SU-DHL-6 (cell line): ENCODE measurements around the gene SLC46A3.

ENCODE experiments used
- H2AFZ ChIP-seq: fragments of 200-600 bp; sonication (generic); 2 replicates; pipeline ENCODE4 v1.6.1; 2014; ENCODE audit warnings: low read depth, mild to moderate bottlenecking, moderate library complexity, mixed read lengths, antibody characterized with exemption, low read length; ENCODE audit not compliant: severe bottlenecking
- H3F3A ChIP-seq: fragments of 200-600 bp; shearing (Covaris generic); 2 replicates; pipeline ENCODE4 v1.6.0; 2016; ENCODE audit warnings: antibody characterized with exemption, mild to moderate bottlenecking; ENCODE audit not compliant: insufficient read depth
- H3K27ac ChIP-seq: fragments of 200-600 bp; sonication (generic); 2 replicates; pipeline ENCODE4 v1.5.1; 2016; ENCODE audit warnings: low read depth, mild to moderate bottlenecking, low read length, moderate library complexity, mixed read lengths
- H3K27me3 ChIP-seq: fragments of 200-600 bp; sonication (generic), shearing (Covaris generic); 2 replicates; pipeline ENCODE4 v1.6.0; 2014; ENCODE audit warnings: mild to moderate bottlenecking, low read length
- H3K36me3 ChIP-seq: fragments of 200-600 bp; sonication (generic); 2 replicates; pipeline ENCODE4 v1.6.1; 2014; ENCODE audit warnings: mild to moderate bottlenecking, low read length, mixed read lengths
- H3K4me2 ChIP-seq: fragments of 300-600, 200-600 bp; shearing (Covaris generic), sonication (generic); 2 replicates; pipeline ENCODE4 v1.6.0; 2014; ENCODE audit warnings: low read length, low read depth, mild to moderate bottlenecking; ENCODE audit not compliant: poor library complexity, severe bottlenecking
- H3K4me3 ChIP-seq: fragments of 200-600 bp; sonication (generic); 2 replicates; pipeline ENCODE4 v1.5.1; 2014; ENCODE audit warnings: antibody characterized with exemption, low read length, mild to moderate bottlenecking, mixed read lengths; ENCODE audit not compliant: insufficient read depth, poor library complexity, severe bottlenecking
- H3K79me2 ChIP-seq: fragments of 200-600 bp; sonication (generic); 2 replicates; pipeline ENCODE4 v1.6.1; 2014; ENCODE audit warnings: mild to moderate bottlenecking, low read length, moderate library complexity; ENCODE audit not compliant: insufficient read depth
- H3K9ac ChIP-seq: fragments of 200-600 bp; sonication (generic); 2 replicates; pipeline ENCODE4 v1.7.0; 2014; ENCODE audit warnings: mild to moderate bottlenecking, low read length
- H3K9me2 ChIP-seq: fragments of 200-600 bp; sonication (generic); replicated peaks from 2 replicates; pipeline ENCODE4 v1.6.1; 2014; ENCODE audit warnings: low read length; ENCODE audit not compliant: insufficient read depth
- H3K9me3 ChIP-seq: fragments of 200-600 bp; sonication (generic); 2 replicates; pipeline ENCODE4 v1.6.1; 2014; ENCODE audit warnings: low read length, mixed read lengths; ENCODE audit not compliant: insufficient read depth
- H4K20me1 ChIP-seq: fragments of 200-600 bp; sonication (generic); 2 replicates; pipeline ENCODE4 v1.6.1; 2014; ENCODE audit warnings: low read depth, mild to moderate bottlenecking, antibody characterized with exemption, low read length, moderate library complexity, mixed read lengths
- EZH2phosphoT487 ChIP-seq: fragments of 200-600 bp; sonication (generic), shearing (Covaris generic); conservative IDR thresholded peaks from 2 replicates; pipeline ENCODE4 v1.6.1; 2018; ENCODE audit warnings: mild to moderate bottlenecking, antibody characterized with exemption, low read length, moderate library complexity, mixed read lengths
- TF ChIP-seq, protein P1 (sequence below): fragments of 200-600 bp; sonication (generic); IDR thresholded peaks from one replicate; pipeline ENCODE4 v1.5.1; 2017; ENCODE audit warnings: antibody characterized with exemption, mild to moderate bottlenecking, low read length, moderate library complexity; ENCODE audit not compliant: insufficient read depth, poor library complexity, severe bottlenecking

Gene SLC46A3

DNA sequence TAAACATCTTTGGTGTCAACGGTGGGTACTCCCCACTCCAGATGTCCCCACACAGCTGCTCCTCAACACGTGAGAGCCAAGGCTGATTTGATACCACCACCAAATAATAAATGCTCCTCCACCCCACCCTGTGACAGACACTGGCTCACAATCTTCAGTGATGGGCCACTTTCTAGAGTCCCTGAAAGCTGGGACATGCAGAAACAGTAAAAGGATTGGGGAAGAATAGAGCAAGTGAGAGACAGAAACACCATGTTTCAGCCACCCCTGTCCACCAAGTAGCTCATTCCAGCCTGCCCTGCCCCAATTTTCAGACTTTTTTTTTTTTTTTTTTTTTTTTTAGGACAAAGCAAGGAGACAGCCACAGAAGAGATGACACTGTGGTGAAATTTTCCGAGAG is 1.6 kb downstream of the SLC46A3 start:
- H4K20me1 ChIP-seq, result no peaks in the 10 kb centered on the region
- H3K4me3 ChIP-seq, result no peak overlapping the region
- no peak overlapping the region for H3K9ac ChIP-seq
- H2AFZ ChIP-seq, result no peak overlapping the region
- H3K27ac ChIP-seq, result no peak overlapping the region
- H3F3A ChIP-seq, result no peaks in the 10 kb centered on the region; the same call in 1 of the 2 replicates
- no peak for TF ChIP-seq EZH2phosphoT487
- TF ChIP-seq, protein P1, sequence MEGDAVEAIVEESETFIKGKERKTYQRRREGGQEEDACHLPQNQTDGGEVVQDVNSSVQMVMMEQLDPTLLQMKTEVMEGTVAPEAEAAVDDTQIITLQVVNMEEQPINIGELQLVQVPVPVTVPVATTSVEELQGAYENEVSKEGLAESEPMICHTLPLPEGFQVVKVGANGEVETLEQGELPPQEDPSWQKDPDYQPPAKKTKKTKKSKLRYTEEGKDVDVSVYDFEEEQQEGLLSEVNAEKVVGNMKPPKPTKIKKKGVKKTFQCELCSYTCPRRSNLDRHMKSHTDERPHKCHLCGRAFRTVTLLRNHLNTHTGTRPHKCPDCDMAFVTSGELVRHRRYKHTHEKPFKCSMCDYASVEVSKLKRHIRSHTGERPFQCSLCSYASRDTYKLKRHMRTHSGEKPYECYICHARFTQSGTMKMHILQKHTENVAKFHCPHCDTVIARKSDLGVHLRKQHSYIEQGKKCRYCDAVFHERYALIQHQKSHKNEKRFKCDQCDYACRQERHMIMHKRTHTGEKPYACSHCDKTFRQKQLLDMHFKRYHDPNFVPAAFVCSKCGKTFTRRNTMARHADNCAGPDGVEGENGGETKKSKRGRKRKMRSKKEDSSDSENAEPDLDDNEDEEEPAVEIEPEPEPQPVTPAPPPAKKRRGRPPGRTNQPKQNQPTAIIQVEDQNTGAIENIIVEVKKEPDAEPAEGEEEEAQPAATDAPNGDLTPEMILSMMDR, result no peak
- H3K9me3 ChIP-seq, result no peaks in the 10 kb centered on the region
- no peaks in the 10 kb centered on the region for H3K36me3 ChIP-seq
- peak overlapping the region; percentile 95 for H3K4me2 ChIP-seq
- no peaks in the 10 kb centered on the region for H3K27me3 ChIP-seq
- H3K79me2 ChIP-seq, result no peaks in the 10 kb centered on the region; the same call in 1 of the 2 replicates
- H3K9me2 ChIP-seq, result no peaks in the 10 kb centered on the region

GRCh38 chr13:28716511-28716910 is 2.3 kb downstream of the SLC46A3 start:
- no peak overlapping the region for H3K4me2 ChIP-seq
- H2AFZ ChIP-seq, result no peak overlapping the region
- H3K9ac ChIP-seq, result no peak overlapping the region

GRCh38 chr13:28714651-28715050 is 4.1 kb downstream of the SLC46A3 start:
- no peaks in the 10 kb centered on the region for H4K20me1 ChIP-seq
- H3K9me2 ChIP-seq, result no peaks in the 10 kb centered on the region
- TF ChIP-seq, protein P1, result no peak
- no peak for TF ChIP-seq EZH2phosphoT487
- H3K9ac ChIP-seq, result no peak overlapping the region
- H3K27ac ChIP-seq, result no peak overlapping the region
- H3K36me3 ChIP-seq, result no peaks in the 10 kb centered on the region
- H3K4me2 ChIP-seq, result no peak overlapping the region
- H3F3A ChIP-seq, result no peaks in the 10 kb centered on the region
- H2AFZ ChIP-seq, result no peak overlapping the region
- no peaks in the 10 kb centered on the region for H3K27me3 ChIP-seq
- no peak overlapping the region for H3K4me3 ChIP-seq
- H3K9me3 ChIP-seq, result no peaks in the 10 kb centered on the region
- no peaks in the 10 kb centered on the region; the same call in 1 of the 2 replicates for H3K79me2 ChIP-seq

More at GRCh38 chr13:28716511-28716910, 2.3 kb downstream of the SLC46A3 start:
- no peaks in the 10 kb centered on the region; the same call in 1 of the 2 replicates for H3K79me2 ChIP-seq
- H3K27me3 ChIP-seq, result no peaks in the 10 kb centered on the region
- TF ChIP-seq, protein P1, result no peak
- no peak for TF ChIP-seq EZH2phosphoT487
- H4K20me1 ChIP-seq, result no peaks in the 10 kb centered on the region
- no peak overlapping the region for H3K4me3 ChIP-seq
- H3K9me3 ChIP-seq, result no peaks in the 10 kb centered on the region
- no peaks in the 10 kb centered on the region for H3K9me2 ChIP-seq
- no peaks in the 10 kb centered on the region; the same call in 1 of the 2 replicates for H3F3A ChIP-seq
- H3K27ac ChIP-seq, result no peak overlapping the region
- no peaks in the 10 kb centered on the region for H3K36me3 ChIP-seq
